GM23248 (cell line): ENCODE data around the gene GRIN3A.

Experiments
- EZH2 ChIP-seq: fragments of 200-600 bp; sonication (generic); IDR thresholded peaks from 2 replicates; pipeline ENCODE4 v1.6.1; 2018; ENCODE audit warnings: antibody characterized with exemption, mild to moderate bottlenecking; ENCODE audit not compliant: insufficient read depth, poor library complexity, severe bottlenecking
- EZH2phosphoT487 ChIP-seq: fragments of 200-600 bp; sonication (generic); IDR thresholded peaks from 2 replicates; pipeline ENCODE4 v1.6.1; 2018; ENCODE audit warnings: antibody characterized with exemption, moderate library complexity, mild to moderate bottlenecking, low read depth; ENCODE audit not compliant: insufficient read depth

DNA sequence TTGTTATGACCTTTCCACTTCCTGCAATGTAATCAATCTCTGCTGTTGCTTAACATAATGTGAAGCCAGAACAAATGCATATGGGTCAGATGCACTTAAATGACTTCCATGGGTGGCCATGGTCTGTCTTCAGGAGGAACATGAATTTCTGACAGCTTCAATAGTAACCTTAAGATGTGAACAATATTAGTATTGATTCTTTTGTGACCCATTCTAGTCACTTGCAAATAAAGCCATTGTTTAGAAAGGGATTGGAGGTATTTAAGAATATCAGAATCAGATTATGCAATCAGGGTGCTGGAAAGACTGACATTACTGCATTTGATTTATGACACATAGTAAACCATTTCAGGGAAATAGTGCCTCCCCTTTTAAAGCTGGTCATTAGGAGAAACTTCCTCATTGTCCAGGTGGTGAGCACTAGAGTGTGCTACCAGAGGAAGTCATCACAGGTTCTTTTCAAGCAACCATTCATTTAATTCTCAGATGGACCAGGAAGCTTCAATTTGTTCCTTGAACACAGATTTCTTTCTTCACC lies 32.1 kb downstream of the GRIN3A start:
- TF ChIP-seq EZH2phosphoT487: no peak
- no peak for TF ChIP-seq EZH2
